GM20000 (cell line): ENCODE data around the gene PARP6.

Experiments
- DNase-seq: peaks from one replicate; pipeline ENCODE4 v3.0.0; 2012; ENCODE audit warnings: low spot score
- CTCF ChIP-seq: IDR thresholded peaks from 2 replicates; pipeline ENCODE4 v1.5.1; 2012; ENCODE audit warnings: mild to moderate bottlenecking, control low read depth; ENCODE audit errors: extremely low read depth, missing control alignments

PARP6 gene

GRCh38 chr15:72229947-72230196 lies 42.5 kb downstream of the PARP6 start:
- no peak for TF ChIP-seq CTCF
- DNase-seq, result no peak

- DNase-seq, result peak; percentile 32
- TF ChIP-seq CTCF, result no peak
Measured at GRCh38 chr15:72229076-72229946, 43.0 kb downstream of the PARP6 start.

GRCh38 chr15:72227720-72228119 lies 44.6 kb downstream of the PARP6 start:
- TF ChIP-seq CTCF, result no peak
- no peak for DNase-seq

DNA sequence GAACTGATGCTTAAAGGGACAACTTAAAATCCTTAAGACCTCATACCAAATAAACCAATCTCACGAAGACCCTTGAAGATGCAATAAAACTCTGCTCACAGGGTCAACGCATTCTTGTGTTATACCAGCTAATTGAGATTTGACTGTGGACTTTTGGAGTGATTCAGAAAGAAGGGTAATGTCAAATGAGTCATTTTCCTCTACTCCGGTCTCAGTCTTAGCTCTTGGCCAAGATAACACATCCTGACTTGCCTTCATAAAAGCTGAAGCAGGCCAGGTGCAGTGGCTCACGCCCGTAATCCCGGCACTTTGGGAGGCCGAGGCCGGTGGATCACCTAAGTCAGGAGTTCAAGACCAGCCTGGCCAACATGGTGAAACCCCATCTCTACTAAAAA lies 45.2 kb downstream of the PARP6 start:
- DNase-seq, result no peak
- no peak for TF ChIP-seq CTCF

DNA sequence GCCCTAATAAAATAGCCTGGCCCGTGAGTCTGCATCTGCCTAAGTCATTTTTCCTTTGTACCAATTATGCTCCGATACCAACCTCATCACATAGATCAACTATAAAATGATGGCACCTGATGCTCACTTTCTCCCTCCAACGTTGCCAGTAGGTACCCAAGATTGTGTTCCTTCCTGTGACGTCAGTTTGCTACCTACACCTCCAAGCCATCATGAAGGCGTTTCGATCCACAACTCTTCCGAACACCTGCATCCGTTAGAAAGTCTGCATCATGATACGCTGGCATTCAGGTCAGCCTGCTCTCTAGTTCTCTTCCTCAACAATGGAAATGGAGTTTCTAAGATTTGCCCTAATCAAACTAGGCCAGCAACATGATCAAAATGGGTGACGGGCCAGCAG lies 49.1 kb downstream of the PARP6 start:
- TF ChIP-seq CTCF, result no peak
- DNase-seq, result no peak

- TF ChIP-seq CTCF, result no peak
- no peak for DNase-seq
Measured at GRCh38 chr15:72222393-72222792, 50.0 kb downstream of the PARP6 start.

DNA sequence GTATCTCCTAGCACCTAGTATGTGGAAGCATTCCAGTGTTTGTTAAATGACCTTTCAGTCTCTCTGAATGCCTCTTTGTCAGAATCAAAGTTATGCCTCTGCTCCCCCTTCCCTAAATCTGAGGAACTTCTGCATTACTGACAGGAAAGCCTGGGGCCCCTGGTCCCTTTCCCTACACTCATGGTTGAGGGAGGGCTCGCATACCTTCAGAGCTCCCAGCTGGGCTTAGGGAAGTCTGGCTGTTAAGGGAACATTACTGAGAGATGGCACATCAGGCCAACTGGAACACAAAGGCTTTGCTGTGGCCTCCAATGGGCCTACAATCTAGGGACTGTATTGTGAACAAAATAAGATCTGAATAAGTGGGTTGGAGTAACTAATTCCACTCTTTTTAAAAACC lies 51.7 kb downstream of the PARP6 start:
- DNase-seq, result no peak
- no peak for TF ChIP-seq CTCF
